Non-pigmented ciliary epithelial cell (primary cell): ENCODE results near the gene TNFAIP8L1.
"Not testable (repeated sequence)": the region's sequence is repeated elsewhere in the genome, so short reads cannot be mapped to it uniquely, and the experiment has no call there.

Source experiments
- DNase-seq: peaks from one replicate; pipeline ENCODE4 v3.0.0-alpha.2; 2010; ENCODE audit warnings: low read depth

TNFAIP8L1 gene

GRCh38 chr19:4678881-4679790 lies 39.8 kb downstream of the TNFAIP8L1 start:
- DNase-seq, result no peak

DNA sequence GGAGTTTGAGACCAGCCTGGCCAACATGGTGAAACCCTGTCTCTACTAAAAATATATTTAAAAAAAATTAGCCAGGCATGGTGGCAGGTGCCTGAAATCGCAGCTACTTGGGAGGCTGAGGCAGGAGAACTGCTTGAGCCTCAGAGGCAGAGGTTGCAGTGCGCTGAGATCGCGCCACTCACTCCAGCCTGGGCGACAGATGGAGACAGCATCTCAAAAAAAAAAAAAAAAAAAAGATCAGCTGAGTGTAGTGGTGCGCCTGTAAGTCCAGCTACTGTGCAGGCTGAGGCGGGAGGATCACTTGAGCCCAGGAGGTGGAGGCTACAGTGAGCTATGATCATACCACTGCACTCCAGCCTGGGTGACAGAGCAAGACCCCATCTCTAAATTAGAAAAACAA lies 40.7 kb downstream of the TNFAIP8L1 start:
- DNase-seq, result not testable (repeated sequence)

- DNase-seq, result no peak
Measured at GRCh38 chr19:4682417-4683200, 43.3 kb downstream of the TNFAIP8L1 start.

GRCh38 chr19:4684312-4685095 lies 45.2 kb downstream of the TNFAIP8L1 start:
- no peak for DNase-seq

- no peak for DNase-seq
Measured at GRCh38 chr19:4686700-4687099, 47.4 kb downstream of the TNFAIP8L1 start.

DNA sequence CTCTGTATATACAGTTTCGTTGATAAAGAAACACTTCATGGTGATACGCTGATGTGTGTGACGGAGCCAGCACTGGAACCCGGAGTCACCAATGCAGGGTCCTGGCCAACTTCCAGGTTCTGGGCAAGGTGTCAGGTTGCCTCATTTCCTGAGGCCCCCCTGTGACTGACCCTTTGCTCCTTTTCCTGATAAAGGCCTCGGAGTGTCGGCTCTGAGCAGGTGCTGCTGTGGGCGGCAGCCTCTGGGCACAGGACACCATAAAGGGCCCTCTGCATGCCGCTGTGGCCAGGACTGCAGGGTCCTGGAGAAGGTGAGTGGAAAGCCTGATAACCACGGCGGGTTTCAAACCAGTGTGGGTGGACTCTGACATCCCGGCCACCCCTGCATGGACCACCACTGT lies 48.1 kb downstream of the TNFAIP8L1 start:
- DNase-seq, result no peak

GRCh38 chr19:4688587-4688986 lies 49.3 kb downstream of the TNFAIP8L1 start:
- DNase-seq, result no peak

DNA sequence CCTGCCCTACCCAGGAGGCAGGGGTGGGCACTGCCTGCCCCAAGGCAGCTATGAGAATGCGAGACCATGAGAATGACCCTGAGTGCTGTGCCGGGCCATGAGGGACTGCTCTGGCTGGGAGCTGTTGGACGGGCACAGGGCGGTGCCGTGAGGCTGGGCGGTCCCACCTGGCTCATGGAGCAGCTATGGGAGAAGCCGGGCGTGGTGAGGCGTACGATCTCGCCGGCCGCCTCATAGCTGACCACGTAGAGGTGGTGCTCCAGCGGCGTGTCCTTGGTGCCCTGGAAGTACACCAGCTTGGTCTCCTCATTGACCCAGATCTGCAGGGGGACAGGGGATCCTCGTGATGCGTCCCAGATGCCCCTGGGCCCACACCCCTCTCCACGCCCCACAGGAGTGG lies 50.1 kb downstream of the TNFAIP8L1 start:
- no peak for DNase-seq

- no peak for DNase-seq
Measured at GRCh38 chr19:4690361-4690760, 51.0 kb downstream of the TNFAIP8L1 start.

DNA sequence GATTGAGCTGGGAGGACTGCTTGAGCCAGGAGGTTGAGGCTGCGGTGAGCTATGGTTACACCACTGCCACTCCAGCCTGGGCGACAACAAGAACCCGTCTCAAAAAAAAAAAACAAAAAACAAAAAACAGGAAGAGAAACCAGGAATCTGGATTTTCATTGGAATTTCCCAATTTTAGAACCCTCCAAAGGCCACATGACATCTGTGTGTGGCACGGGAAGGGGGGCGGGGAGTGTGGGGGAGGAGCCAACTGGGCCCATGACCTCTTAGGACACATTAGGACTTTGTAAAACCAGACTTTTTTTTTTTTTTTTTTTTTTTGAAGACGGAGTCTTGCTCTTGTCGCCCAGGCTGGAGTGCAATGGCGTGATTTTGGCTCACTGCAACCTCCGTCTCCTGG lies 52.1 kb downstream of the TNFAIP8L1 start:
- DNase-seq, result no peak

- no peak for DNase-seq
Measured at GRCh38 chr19:4692251-4693077, 53.1 kb downstream of the TNFAIP8L1 start.

GRCh38 chr19:4693078-4693350 lies 53.7 kb downstream of the TNFAIP8L1 start:
- DNase-seq, result no peak

- DNase-seq, result no peak
Measured at GRCh38 chr19:4693471-4694121, 54.3 kb downstream of the TNFAIP8L1 start.

- peak; percentile 90 for DNase-seq
Measured at GRCh38 chr19:4694211-4694987, 55.1 kb downstream of the TNFAIP8L1 start.

- DNase-seq, result no peak
Measured at GRCh38 chr19:4695224-4695731, 56.0 kb downstream of the TNFAIP8L1 start.

DNA sequence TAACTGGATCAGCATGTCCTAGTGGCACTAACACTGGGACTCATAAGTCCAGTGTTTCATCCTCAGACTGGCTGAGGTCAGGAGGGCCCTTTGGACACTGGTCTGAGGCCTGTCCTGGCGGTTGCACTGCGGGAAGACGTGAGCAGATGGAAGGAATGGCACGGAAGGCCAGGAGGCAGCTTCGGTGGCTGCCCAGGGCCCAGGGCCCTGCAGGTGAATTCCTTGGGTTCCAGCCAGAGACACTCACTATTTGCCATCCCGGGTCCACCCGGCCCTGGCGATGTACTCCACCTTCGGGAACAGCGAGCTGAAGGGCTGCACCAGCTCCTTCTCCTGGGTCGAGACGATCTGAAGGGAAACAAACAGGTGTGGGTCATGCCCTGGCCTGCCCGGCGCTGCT lies 58.0 kb downstream of the TNFAIP8L1 start:
- DNase-seq, result no peak

GRCh38 chr19:4699826-4700692 lies 60.7 kb downstream of the TNFAIP8L1 start:
- no peak for DNase-seq

DNA sequence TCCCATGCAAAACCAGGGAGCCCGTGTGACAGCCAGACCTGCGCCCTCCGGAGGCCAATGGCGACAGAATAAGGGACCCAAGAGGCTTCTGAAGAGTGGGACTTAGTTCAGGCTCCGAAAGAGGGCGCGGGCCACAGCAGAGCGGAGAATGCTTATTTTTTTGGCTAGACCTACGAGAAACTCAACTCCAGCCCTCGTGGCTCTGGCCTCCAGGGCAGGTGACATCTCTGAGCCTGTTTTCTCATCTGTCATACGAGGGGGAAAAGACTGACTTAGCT lies 61.3 kb downstream of the TNFAIP8L1 start:
- DNase-seq, result no peak

- DNase-seq, result no peak
Measured at GRCh38 chr19:4701557-4701956, 62.2 kb downstream of the TNFAIP8L1 start.
